Thymus (tissue), 11 donors: Measurements from ENCODE around the gene DRAXIN. TPM values are rescaled to one million over a fixed set of nuclear protein-coding genes. Genes with fewer than 3 reads are reported as not detected.

Experiments used
- DNase-seq, 9 donors: peaks; one replicate each; pipeline ENCODE4 v3.0.0-alpha.2; 2013; ENCODE audit warnings: low spot score in 9 of 9, low read depth in 6 of 9, missing footprints in 1 of 9
- H3K27ac ChIP-seq, 2 donors: one replicate each; pipeline ENCODE4 v1.5.1; 2013; ENCODE audit warnings: control low read depth in 1 of 2, low read depth in 1 of 2, low read length in 1 of 2, mild to moderate bottlenecking in 1 of 2, moderate library complexity in 1 of 2
- H3K27me3 ChIP-seq, 2 donors: one replicate each; pipeline ENCODE4 v1.5.1; 2013; ENCODE audit warnings: low read length in 1 of 2; ENCODE audit not compliant: control insufficient read depth in 2 of 2, insufficient read depth in 1 of 2
- H3K36me3 ChIP-seq, 2 donors: one replicate each; pipeline ENCODE4 v1.5.1; 2013; ENCODE audit warnings: low read length in 1 of 2, mild to moderate bottlenecking in 1 of 2, moderate library complexity in 1 of 2; ENCODE audit not compliant: control insufficient read depth in 2 of 2, insufficient read depth in 2 of 2
- H3K4me1 ChIP-seq, 2 donors: one replicate each; pipeline ENCODE4 v1.5.1; 2013; ENCODE audit warnings: low read length in 2 of 2; ENCODE audit not compliant: control insufficient read depth in 2 of 2, insufficient read depth in 2 of 2
- H3K4me3 ChIP-seq, 2 donors: one replicate each; pipeline ENCODE4 v1.5.1; 2013; ENCODE audit warnings: low read length in 2 of 2, control low read depth in 1 of 2, mild to moderate bottlenecking in 1 of 2
- H3K9me3 ChIP-seq, 2 donors: one replicate each; pipeline ENCODE4 v1.5.1; 2013; ENCODE audit warnings: low read length in 1 of 2, mild to moderate bottlenecking in 1 of 2; ENCODE audit not compliant: control insufficient read depth in 2 of 2, insufficient read depth in 1 of 2
- WGBS: extraction: QIAGEN DNeasy Blood & Tissue Kit; methylation state at CpG from one replicate; pipeline ENCODE4 v1.1.7; 2013; 5-methylcytosine and 5-hydroxymethylcytosine counted together
- polyA plus RNA-seq: library from polyadenylated mRNA; stranded (reverse); fragments of 200-250 nt; gene quantifications from one replicate; pipeline ENCODE4 v1.2.3, GENCODE V29; 2013
- total RNA-seq: library from RNA; stranded (reverse); fragments of 120-200 nt; gene quantifications from one replicate; pipeline ENCODE4 v1.2.4, GENCODE V29; 2013
- donor health status: healthy.

DRAXIN gene
- total and polyA plus RNA-seq, 2 donors = 0.14 TPM

GRCh38 chr1:11765661-11766428, 74.3 kb downstream of the DRAXIN start:
- WGBS = 93% methylated on average over 19 of the region's 19 CpGs
- H3K4me1 ChIP-seq = peaks cover 0 to 2% of the 10 kb centered on the region in 2 donors
- H3K36me3 ChIP-seq = no peaks in the 10 kb centered on the region
- H3K27me3 ChIP-seq = peaks cover 3 to 27% of the 10 kb centered on the region in 2 donors
- H3K4me3 ChIP-seq = no peak overlapping the region
- H3K9me3 ChIP-seq = no peaks in the 10 kb centered on the region
- DNase-seq = no peak
- no peak overlapping the region for H3K27ac ChIP-seq

- 93% methylated on average over 14 of the region's 14 CpGs for WGBS
- Histone ChIP-seq H3K27ac (no peak overlapping the region), H3K36me3 (no peaks in the 10 kb centered on the region), H3K4me3 (no peak overlapping the region), H3K4me1 (peaks cover 0 to 2% of the 10 kb centered on the region in 2 donors), H3K9me3 (no peaks in the 10 kb centered on the region), H3K27me3 (peaks cover 3 to 22% of the 10 kb centered on the region in 2 donors)
- DNase-seq = no peak
These were observed 74.9 kb downstream of the DRAXIN start for GRCh38 chr1:11766429-11766776.

- Histone ChIP-seq H3K4me3 (no peak overlapping the region), H3K27ac (no peak overlapping the region), H3K27me3 (peaks cover 0 to 5% of the 10 kb centered on the region in 2 donors), H3K4me1 (no peaks in the 10 kb centered on the region), H3K9me3 (no peaks in the 10 kb centered on the region), H3K36me3 (no peaks in the 10 kb centered on the region)
- DNase-seq = no peak
- 86% methylated on average over 16 of the region's 16 CpGs for WGBS
These were observed 76.6 kb downstream of the DRAXIN start for GRCh38 chr1:11767922-11768704.

GRCh38 chr1:11768821-11769220, 77.3 kb downstream of the DRAXIN start:
- 65% methylated on average over 4 of the region's 4 CpGs for WGBS
- Histone ChIP-seq H3K4me3 (no peak overlapping the region), H3K36me3 (no peaks in the 10 kb centered on the region), H3K27ac (no peak overlapping the region), H3K4me1 (no peaks in the 10 kb centered on the region), H3K9me3 (no peaks in the 10 kb centered on the region), H3K27me3 (peaks cover 0 to 2% of the 10 kb centered on the region in 2 donors)
- no peak for DNase-seq

- Histone ChIP-seq H3K36me3 (no peaks in the 10 kb centered on the region), H3K4me3 (no peak overlapping the region), H3K27me3 (peaks cover 0 to under 1% of the 10 kb centered on the region in 2 donors), H3K4me1 (no peaks in the 10 kb centered on the region), H3K9me3 (no peaks in the 10 kb centered on the region), H3K27ac (no peak overlapping the region)
- no peak for DNase-seq
- WGBS = 89% methylated on average over 4 of the region's 4 CpGs
These were observed 77.8 kb downstream of the DRAXIN start for GRCh38 chr1:11769274-11769673.

GRCh38 chr1:11770011-11770410, 78.5 kb downstream of the DRAXIN start:
- Histone ChIP-seq H3K27ac (no peak overlapping the region), H3K36me3 (no peaks in the 10 kb centered on the region), H3K27me3 (no peaks in the 10 kb centered on the region), H3K9me3 (no peaks in the 10 kb centered on the region), H3K4me3 (no peak overlapping the region), H3K4me1 (no peaks in the 10 kb centered on the region)
- DNase-seq = no peak

GRCh38 chr1:11771481-11772043, 80.1 kb downstream of the DRAXIN start:
- Histone ChIP-seq H3K36me3 (no peaks in the 10 kb centered on the region), H3K27me3 (no peaks in the 10 kb centered on the region), H3K4me1 (no peaks in the 10 kb centered on the region), H3K27ac (no peak overlapping the region), H3K9me3 (no peaks in the 10 kb centered on the region), H3K4me3 (no peak overlapping the region)
- no peak for DNase-seq
- 77% methylated on average over 11 of the region's 11 CpGs for WGBS

- DNase-seq = no peak
- Histone ChIP-seq H3K27ac (no peak overlapping the region), H3K27me3 (no peaks in the 10 kb centered on the region), H3K4me3 (no peak overlapping the region), H3K4me1 (no peaks in the 10 kb centered on the region), H3K9me3 (no peaks in the 10 kb centered on the region), H3K36me3 (no peaks in the 10 kb centered on the region)
- 88% methylated on average over 5 of the region's 5 CpGs for WGBS
These were observed 80.9 kb downstream of the DRAXIN start for GRCh38 chr1:11772458-11772857.

GRCh38 chr1:11774753-11775152, 83.2 kb downstream of the DRAXIN start:
- Histone ChIP-seq H3K27me3 (no peaks in the 10 kb centered on the region), H3K4me3 (no peak overlapping the region), H3K36me3 (no peaks in the 10 kb centered on the region), H3K9me3 (no peaks in the 10 kb centered on the region), H3K27ac (no peak overlapping the region), H3K4me1 (no peaks in the 10 kb centered on the region)
- 90% methylated on average over 9 of the region's 9 CpGs for WGBS
- no peak for DNase-seq
